ENCODE results near the gene MTM1.
A peak's percentile ranks its signal among the peaks of the same experiment; 100 is the strongest.

Gene MTM1

GRCh38 chrX:150551963-150552362 lies 16.5 kb upstream of the MTM1 start:
- no peak for DNase-seq

- no peak for DNase-seq
These were observed 10.0 kb upstream of the MTM1 start for GRCh38 chrX:150558424-150558823.

- no peak for DNase-seq
These were observed 3.6 kb upstream of the MTM1 start for GRCh38 chrX:150564838-150565237.

GRCh38 chrX:150565551-150565950 lies 2.9 kb upstream of the MTM1 start:
- DNase-seq, result no peak

- DNase-seq, result no peak
These were observed 1.7 kb upstream of the MTM1 start for GRCh38 chrX:150566734-150567182.

- DNase-seq, result no peak
These were observed 639 bp upstream of the MTM1 start for GRCh38 chrX:150567645-150568319.

- peak; percentile 7 for DNase-seq
These were observed 695 bp downstream of the MTM1 start for GRCh38 chrX:150569155-150569477.

GRCh38 chrX:150570512-150570911 lies 2.1 kb downstream of the MTM1 start:
- DNase-seq, result no peak

- DNase-seq, result no peak
These were observed 3.8 kb downstream of the MTM1 start for GRCh38 chrX:150572206-150572605.

GRCh38 chrX:150573106-150573505 lies 4.7 kb downstream of the MTM1 start:
- no peak for DNase-seq

- DNase-seq, result no peak
These were observed 5.3 kb downstream of the MTM1 start for GRCh38 chrX:150573702-150574101.

- no peak for DNase-seq
These were observed 6.4 kb downstream of the MTM1 start for GRCh38 chrX:150574559-150575418.

GRCh38 chrX:150575419-150575814 lies 7.0 kb downstream of the MTM1 start:
- DNase-seq, result no peak

GRCh38 chrX:150577174-150577573 lies 8.8 kb downstream of the MTM1 start:
- no peak for DNase-seq

- DNase-seq, result no peak
These were observed 12.8 kb downstream of the MTM1 start for GRCh38 chrX:150581093-150581775.

GRCh38 chrX:150582338-150582948 lies 14.0 kb downstream of the MTM1 start:
- no peak for DNase-seq

GRCh38 chrX:150587585-150588503 lies 19.4 kb downstream of the MTM1 start:
- peak; percentile 20 for DNase-seq

GRCh38 chrX:150594584-150594983 lies 26.2 kb downstream of the MTM1 start:
- DNase-seq, result no peak

- DNase-seq, result no peak
These were observed 30.8 kb downstream of the MTM1 start for GRCh38 chrX:150599226-150599625.

GRCh38 chrX:150602296-150602695 lies 33.9 kb downstream of the MTM1 start:
- DNase-seq, result no peak

GRCh38 chrX:150602743-150603142 lies 34.3 kb downstream of the MTM1 start:
- DNase-seq, result no peak

GRCh38 chrX:150605603-150606002 lies 37.2 kb downstream of the MTM1 start:
- DNase-seq, result no peak

Measured in NCI-H1694 treated with DMSO at 0.1 percent for 48 hours (cell line).